SH-SY5Y (cell line): ENCODE measurements around the gene GAB4.

Experiments used
- GATA2 ChIP-seq: IDR thresholded peaks from 2 replicates; pipeline ENCODE4 v1.6.1; 2011; ENCODE audit warnings: mild to moderate bottlenecking, low read depth, low read length
- GATA3 ChIP-seq: IDR thresholded peaks from 2 replicates; pipeline ENCODE4 v1.6.1; 2011; ENCODE audit warnings: low read depth, mild to moderate bottlenecking, low read length, moderate library complexity

The GAB4 gene

DNA sequence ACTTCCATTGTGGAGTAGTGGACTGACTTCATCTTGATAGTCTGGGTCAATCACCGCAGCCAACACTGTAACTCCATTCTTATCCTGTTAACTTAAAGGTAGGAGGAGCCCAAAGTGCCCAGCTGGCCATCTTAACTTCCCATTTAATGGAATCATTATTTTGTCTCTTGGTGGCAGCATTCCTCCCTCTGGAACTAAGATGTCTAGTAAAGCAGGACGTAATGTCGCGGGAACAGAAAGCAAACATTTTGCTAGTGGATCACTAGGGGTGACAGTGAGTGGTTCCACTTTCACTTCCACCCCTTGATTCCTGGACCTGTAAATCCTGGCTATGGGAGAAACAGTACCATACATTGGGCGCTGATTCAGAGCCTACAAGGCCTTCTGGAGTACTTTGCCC is 71.4 kb downstream of the GAB4 start:
- no peak for TF ChIP-seq GATA2
- no peak for TF ChIP-seq GATA3

DNA sequence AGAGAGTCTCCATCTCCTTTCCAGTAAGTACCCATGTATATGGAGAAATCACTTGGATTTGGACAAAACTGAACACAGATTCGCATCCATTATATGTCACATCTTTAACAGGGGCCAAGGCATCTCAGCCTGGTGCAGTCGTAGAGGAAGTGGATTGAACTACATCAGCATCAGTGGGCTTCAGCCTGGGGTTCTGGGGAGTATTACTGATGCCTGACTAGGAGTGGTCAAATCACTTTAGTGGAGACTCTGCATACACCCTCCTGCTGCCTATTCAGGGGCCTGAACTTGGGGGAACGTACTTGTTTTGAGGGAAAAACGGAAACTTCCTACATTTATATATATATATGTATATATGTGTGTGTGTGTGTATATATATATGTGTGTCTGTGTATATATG is 72.8 kb downstream of the GAB4 start:
- TF ChIP-seq GATA2 (no peak), GATA3 (no peak)

DNA sequence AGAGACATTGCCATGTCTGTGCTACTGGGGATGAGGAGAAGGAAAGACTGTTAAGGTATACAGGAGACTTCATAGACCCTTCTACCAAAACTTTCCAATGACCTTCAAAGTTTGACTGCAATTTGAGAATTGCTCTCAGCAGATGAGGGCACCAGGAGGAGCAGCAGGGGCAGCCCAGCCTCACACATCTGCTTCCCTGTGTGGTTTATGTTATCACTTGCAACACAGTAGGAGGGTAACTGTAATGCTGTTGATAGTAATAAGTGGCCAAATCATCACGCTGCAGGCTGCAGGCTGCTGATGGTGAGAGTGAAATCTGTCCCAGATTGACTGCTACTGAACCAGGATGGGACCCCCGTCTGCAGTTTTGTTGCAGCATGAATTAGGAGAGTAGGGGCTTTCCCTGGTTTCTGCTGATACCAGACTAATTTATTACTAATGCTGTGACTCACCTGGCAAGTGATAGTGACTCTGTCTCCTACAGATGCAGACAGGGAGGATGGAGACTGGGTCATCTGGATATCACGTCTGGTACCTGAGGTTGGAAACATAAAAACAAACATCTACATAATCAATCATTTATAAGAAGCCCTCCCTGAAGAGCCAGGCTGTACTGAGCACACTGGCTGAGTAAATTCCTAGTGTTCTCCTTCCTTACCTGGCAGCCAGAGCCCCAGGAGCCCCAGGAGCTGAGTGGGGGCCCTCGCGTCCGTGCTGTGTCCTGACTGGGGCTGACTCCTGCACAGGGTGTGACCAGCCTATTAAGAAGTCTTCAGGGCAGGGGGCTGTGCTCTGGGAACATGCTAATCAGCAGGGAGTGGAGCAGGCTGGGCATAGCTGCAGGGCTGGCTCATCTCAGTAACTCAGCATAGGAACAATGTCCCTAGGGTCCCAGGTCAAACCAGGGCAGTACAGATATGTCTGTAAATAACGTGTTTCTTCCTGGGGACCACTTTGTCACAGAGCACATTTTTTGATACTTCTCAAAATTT is 74.4 kb downstream of the GAB4 start:
- no peak for TF ChIP-seq GATA2
- TF ChIP-seq GATA3, result no peak

DNA sequence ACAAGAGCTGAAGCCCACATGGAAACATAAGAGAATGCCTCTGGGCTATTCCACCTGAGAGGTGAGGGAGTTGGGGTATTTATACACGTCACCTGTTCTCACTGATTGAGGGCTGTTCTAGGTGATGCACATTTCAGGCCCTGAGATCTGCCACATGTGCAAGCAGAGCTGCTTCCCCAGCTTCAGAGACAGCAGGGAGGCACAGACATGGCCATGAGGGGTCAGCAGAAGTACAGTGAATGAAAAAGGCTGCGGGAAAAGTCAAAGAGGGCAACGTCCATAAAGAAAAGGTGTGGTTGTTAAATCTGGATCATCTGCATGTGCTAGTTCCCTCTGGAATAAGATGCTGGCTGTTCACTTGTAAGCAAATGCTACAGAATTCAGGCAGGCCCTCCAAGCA is 75.4 kb downstream of the GAB4 start:
- TF ChIP-seq GATA3, result no peak
- TF ChIP-seq GATA2, result no peak

DNA sequence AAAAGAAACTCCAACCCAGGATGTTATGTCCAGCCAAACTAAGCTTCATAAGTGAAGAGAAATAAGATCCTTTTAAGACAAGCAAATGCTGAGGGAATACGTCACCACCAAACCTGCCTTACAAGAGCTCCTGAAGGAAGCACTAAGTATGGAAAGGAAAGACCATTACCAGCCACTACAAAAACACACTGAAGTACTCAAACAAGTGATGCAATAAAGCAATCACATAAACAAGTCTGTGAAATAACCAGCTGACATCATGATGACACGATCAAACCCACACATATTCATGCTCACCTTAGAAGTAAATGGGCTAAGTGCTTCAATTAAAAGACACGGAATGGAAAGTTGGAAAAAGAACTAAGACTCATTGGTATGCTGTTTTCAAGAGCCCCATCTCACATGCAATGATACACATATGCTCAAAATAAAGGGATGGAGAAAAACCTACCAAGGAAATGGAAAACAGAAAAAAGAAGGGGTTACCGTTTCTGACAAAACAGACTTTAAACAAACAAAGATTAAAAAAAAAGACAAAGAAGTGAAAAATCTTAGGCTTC is 82.5 kb downstream of the GAB4 start:
- TF ChIP-seq GATA3 (no peak), GATA2 (no peak)

DNA sequence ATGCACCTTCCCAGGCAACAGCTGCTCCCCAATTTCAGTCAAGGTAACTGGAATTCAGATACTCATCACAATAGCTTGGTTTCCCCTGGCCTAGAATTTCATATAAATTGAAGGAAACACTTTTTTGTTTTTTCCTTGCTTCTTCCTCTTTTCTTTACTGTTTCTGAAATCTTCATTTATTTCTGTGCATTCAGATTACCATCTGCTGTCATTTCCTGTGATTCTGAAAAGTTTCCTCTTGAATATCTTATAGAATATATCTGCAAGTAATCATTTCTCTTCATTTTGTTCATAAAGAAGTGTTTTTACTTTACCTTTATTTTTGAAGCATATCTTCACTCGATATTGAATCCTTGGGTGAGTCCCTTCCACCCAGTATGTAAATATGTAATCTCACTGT is 85.3 kb downstream of the GAB4 start:
- TF ChIP-seq GATA3 (no peak), GATA2 (no peak)

DNA sequence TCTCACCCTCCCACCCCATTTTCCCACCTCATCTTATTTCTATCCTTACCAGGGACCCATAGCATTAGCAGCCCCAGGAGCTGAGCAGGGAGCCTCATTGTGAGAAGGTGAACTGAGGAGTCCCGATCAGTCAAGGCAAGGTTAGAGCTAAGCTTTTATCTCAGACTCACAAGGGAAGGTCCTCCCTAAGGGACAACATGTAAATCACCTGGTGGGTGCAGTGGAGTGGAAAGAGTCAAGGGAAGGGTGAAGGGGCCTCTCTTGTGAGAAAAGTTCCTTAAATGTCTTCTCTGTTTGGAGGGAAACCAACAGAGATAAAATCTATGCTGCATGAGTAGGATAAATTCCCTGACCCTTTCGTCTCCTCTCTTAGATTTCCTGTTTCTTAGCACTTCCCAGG is 85.9 kb downstream of the GAB4 start:
- no peak for TF ChIP-seq GATA2
- no peak for TF ChIP-seq GATA3

DNA sequence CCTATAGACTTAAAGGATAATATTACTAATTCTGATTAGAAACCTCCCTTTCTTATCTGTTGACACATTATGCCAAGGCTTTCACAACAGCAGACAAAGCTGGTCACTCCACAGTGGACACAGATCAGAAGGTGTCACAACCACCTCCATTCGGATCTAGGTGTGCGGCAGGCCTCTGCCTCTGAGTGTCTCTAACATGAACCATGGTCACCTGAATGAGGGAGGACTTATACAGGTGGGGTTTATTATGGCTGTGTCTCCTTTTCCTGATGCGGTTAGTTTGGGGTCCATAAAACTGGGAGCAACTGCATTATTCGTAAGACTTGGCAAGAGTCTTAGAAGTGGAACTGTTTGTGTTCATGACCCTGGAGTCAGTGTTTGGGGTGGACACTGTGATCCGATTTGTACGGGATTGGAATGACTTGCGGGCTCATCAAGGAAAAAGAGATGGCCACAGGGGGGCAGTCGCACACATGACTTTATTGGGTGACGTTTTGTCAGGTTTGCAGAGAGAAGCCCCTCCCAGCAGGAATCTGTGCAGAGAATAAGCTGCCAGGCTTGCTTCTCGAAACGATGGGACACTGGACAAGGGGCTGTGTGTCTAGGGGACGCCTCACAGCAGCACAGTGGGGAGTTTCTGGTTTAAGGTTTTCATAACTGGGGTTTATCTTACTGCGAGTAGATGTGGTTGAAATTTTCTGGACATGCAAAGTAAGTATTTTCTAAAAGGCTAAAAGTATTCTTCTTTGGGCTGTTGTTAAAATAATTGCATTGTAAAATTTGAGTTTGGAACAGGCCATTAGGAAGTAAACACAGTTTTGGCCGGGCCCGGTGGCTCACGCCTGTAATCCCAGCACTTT is 90.6 kb downstream of the GAB4 start:
- TF ChIP-seq GATA2 (no peak), GATA3 (no peak)

DNA sequence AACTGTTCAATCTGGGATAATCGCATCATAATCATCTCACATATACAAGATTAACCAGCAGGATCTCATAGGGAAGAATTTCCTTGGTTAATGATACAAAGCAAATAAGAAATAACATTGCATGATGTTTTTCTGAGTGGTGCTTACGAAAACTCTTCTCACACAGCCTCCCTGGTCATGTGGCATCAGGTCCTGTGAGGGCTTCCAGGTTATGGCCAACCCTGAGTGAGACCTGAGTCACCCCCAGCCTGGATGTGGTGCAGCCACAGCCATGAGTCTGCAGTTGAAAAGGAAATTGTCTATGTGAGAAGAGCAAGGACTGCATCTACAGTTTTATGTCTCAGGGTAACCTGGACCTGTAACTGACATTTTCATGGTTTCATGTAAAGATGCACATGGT is 92.3 kb downstream of the GAB4 start:
- TF ChIP-seq GATA3 (no peak), GATA2 (no peak)

DNA sequence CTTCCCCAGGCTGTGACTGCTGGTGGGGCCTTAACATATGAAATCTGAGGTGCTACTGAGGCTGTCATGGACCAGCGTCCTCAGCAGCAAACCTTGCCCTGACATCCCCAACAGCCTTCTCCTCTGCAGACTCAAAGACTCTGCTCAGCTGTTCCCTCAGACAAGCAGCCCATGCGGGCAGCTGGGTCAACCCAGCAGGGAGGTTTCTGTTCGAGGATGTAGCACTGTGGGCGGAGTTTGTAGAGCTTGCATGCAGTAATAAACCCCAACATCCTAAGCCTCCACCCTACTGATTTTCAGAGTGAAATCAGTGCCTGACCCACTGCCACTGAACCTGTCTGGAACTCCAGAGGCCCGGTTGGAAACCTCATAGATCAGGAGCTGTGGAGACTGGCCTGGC is 94.0 kb downstream of the GAB4 start:
- TF ChIP-seq GATA2 (no peak), GATA3 (no peak)

DNA sequence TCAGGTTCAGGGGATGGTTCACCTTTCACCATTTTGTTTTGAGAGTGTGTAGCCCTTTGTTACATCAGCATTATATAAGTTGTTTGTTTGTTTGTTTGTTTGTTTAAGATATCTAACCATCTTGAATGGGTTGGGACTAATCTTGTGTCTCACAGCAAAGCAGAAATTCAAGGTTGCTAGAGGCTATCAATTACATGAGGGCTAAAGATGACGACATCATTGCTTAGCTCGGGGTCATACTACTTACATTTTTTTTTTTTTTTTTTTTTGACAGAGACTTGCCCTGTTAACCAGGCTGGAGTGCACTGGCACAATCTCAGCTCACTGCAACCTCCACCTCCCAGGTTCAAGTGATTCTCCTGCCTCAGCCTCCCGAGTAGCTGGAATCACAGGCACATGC is 95.7 kb downstream of the GAB4 start:
- TF ChIP-seq GATA3 (no peak), GATA2 (no peak)
